Progenitor cell of endocrine pancreas (in vitro differentiated cells): Measurements from ENCODE around the gene PRKCE. TPM values are rescaled to one million over a fixed set of nuclear protein-coding genes. Genes with fewer than 3 reads are reported as not detected.

Experiments
- DNase-seq: peaks from one replicate; pipeline ENCODE4 v3.0.0; 2021; ENCODE audit warnings: low spot score; ENCODE audit not compliant: unreplicated experiment
- H3K27ac Mint-ChIP-seq: 2 replicates; pipeline ENCODE4 v1.8.0; 2021; ENCODE audit warnings: mild to moderate bottlenecking, moderate library complexity, mixed read lengths
- H3K27me3 Mint-ChIP-seq: 2 replicates; pipeline ENCODE4 v1.8.0; 2021; ENCODE audit warnings: mixed read lengths
- H3K36me3 Mint-ChIP-seq: 2 replicates; pipeline ENCODE4 v1.8.0; 2022; ENCODE audit warnings: mixed read lengths; ENCODE audit not compliant: insufficient read depth
- H3K4me1 Mint-ChIP-seq: 2 replicates; pipeline ENCODE4 v1.8.0; 2021; ENCODE audit warnings: low read depth, mixed read lengths
- H3K4me3 Mint-ChIP-seq: 2 replicates; pipeline ENCODE4 v1.8.0; 2021; ENCODE audit warnings: low read depth, mild to moderate bottlenecking, moderate library complexity, mixed read lengths
- H3K9me3 Mint-ChIP-seq: 2 replicates; pipeline ENCODE4 v1.8.0; 2021; ENCODE audit warnings: low read depth, mixed read lengths
- total RNA-seq: library from RNA; stranded (reverse); gene quantifications from 2 replicates; pipeline ENCODE4 v1.2.1, GENCODE V29; 2021
- TF ChIP-seq, protein P1 (sequence below): fragments of 200-600 bp; sonication (generic); IDR thresholded peaks from one replicate; pipeline ENCODE4 v1.5.0; 2021; ENCODE audit warnings: antibody characterized with exemption, mild to moderate bottlenecking; ENCODE audit not compliant: unreplicated experiment

The PRKCE gene
- total RNA-seq, 1 donor from 2014 or later, result 4.2 TPM

DNA sequence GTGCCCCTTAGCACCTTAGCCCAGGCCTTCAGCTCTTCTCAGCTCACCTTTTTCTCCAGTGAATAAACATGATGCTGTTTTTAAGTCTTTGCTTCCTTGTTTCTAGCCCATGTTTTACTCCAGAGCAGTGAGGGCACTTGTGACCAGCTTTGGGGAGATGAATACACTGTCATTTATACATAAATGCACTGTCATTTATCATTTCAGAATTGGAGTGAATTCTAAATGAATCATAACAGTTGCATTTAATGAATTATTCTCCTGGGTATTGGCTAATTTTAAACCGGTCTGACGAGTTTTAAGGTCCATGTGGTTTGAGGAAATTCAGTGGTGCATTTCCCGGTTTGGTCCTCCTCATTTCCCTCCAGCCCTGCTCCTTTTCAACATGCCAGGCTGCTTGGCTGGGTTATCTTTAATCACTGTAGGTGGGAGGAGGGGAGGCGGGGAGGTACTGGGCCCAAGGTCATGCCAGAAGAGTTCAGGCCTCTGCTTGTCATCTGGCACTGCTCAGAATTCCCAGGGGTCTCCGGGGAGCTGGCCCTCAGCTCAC, 23.9 kb downstream of the PRKCE start:
- TF ChIP-seq, protein P1, sequence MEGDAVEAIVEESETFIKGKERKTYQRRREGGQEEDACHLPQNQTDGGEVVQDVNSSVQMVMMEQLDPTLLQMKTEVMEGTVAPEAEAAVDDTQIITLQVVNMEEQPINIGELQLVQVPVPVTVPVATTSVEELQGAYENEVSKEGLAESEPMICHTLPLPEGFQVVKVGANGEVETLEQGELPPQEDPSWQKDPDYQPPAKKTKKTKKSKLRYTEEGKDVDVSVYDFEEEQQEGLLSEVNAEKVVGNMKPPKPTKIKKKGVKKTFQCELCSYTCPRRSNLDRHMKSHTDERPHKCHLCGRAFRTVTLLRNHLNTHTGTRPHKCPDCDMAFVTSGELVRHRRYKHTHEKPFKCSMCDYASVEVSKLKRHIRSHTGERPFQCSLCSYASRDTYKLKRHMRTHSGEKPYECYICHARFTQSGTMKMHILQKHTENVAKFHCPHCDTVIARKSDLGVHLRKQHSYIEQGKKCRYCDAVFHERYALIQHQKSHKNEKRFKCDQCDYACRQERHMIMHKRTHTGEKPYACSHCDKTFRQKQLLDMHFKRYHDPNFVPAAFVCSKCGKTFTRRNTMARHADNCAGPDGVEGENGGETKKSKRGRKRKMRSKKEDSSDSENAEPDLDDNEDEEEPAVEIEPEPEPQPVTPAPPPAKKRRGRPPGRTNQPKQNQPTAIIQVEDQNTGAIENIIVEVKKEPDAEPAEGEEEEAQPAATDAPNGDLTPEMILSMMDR, result no peak
- Mint-ChIP-seq H3K27ac (no peak overlapping the region), H3K4me1 (peaks cover 13% of the 10 kb centered on the region), H3K4me3 (no peak overlapping the region), H3K36me3 (no peaks in the 10 kb centered on the region), H3K27me3 (no peaks in the 10 kb centered on the region), H3K9me3 (no peaks in the 10 kb centered on the region)
- no peak for DNase-seq

DNA sequence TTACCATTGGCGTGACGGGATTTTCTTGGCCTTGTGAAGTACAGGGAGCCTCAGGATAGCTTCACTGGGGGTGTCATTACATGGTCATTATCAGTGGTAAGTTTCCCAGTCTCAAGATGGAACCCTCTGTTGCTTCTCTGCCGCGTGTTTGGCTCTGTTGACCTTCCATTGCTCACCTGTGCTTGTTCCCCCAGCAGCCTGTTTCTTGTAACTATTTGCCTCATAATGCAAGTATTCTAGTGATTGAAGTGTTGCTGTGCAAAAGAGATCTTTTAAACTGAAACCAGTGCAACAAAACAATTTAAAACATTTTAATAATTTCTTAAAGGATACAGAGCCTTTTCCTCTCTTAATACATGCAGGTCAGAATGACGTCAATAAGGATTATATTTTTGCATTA, 24.6 kb downstream of the PRKCE start:
- Mint-ChIP-seq H3K4me1 (peaks cover 10% of the 10 kb centered on the region), H3K27ac (no peak overlapping the region), H3K4me3 (no peak overlapping the region), H3K9me3 (no peaks in the 10 kb centered on the region), H3K27me3 (no peaks in the 10 kb centered on the region), H3K36me3 (no peaks in the 10 kb centered on the region)
- DNase-seq, result no peak
- TF ChIP-seq, protein P1, result no peak

DNA sequence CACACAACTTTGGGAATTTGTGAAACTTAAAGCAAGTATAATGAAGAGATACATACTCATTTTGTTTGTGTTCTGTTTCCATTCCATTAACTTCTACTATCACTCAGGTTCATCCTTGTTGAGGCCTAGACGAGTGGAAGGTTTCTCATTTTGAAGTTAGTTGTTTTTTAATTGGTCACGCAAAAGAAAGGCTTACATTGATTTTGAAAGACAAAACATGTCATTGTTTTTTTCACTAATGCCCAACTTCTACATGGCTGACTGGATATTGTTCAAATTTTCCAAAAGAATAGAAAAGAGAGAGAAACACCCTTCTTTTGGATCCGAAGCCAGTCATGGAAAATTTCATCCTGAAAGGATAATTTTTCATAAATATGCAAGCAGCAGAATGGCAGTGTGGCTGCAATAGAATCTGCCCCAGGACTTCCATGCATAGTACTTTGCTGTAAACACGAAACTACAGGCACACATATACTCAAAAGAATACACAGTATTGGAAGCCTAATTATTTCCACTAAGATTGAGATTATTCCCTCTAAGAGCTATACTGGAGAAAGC, 27.4 kb downstream of the PRKCE start:
- Mint-ChIP-seq H3K4me1 (peaks cover 10% of the 10 kb centered on the region), H3K4me3 (no peak overlapping the region), H3K36me3 (no peaks in the 10 kb centered on the region), H3K27me3 (peaks cover 5% of the 10 kb centered on the region), H3K9me3 (no peaks in the 10 kb centered on the region), H3K27ac (no peak overlapping the region)
- DNase-seq, result no peak
- TF ChIP-seq, protein P1, result no peak

DNA sequence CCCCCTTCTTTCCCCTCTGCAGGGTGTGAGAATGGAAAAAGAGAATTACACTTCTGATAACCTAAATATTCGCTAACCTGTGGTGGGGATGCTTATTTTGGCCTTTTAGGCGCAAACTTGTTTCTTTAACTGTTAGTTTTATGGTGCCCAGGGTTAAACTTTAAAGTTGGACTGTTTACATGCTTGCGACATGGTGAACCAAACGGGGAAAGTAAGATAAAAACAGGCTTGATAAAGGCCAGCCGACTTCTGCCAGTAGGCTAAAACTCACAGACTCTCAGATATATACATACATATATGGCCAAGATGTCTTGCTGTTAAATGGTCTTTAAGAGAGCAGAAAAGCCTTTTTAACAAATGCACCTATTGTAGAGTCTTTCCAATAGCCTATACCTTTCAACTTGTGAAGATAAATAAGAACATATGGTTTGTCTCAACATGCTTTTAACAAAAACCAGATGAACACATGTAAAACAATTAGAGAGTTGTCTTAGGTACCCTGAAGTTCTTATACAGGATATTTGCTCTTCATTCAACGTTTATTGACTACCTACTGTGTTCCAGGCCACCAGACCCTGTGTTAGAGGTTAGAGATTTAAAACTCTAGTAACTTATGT, 29.0 kb downstream of the PRKCE start:
- H3K36me3 Mint-ChIP-seq, result no peaks in the 10 kb centered on the region
- H3K9me3 Mint-ChIP-seq, result no peaks in the 10 kb centered on the region
- H3K27me3 Mint-ChIP-seq, result peaks cover 5% of the 10 kb centered on the region
- H3K27ac Mint-ChIP-seq, result no peak overlapping the region
- peaks cover 4% of the 10 kb centered on the region for H3K4me1 Mint-ChIP-seq
- DNase-seq, result no peak
- H3K4me3 Mint-ChIP-seq, result no peak overlapping the region
- TF ChIP-seq, protein P1, result no peak

DNA sequence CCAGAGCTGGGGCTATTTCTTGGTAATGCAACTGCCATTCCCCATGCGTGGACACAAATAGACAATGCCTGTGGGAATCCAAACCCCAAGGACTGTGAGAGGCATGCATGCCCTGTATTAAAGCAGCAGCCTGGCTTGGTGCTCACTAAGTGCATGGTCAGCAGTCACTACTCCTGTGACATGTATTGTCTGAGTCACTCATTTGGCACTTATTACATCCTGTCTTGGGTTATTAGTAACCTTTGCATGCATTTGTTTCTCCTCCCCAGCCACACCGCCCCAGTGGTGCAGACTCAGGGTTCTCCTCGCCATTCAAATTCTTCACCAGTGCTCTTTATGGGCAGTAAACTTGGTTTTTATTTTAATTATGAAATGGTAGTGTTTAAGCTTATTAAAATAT, 30.2 kb downstream of the PRKCE start:
- Mint-ChIP-seq H3K9me3 (no peaks in the 10 kb centered on the region), H3K36me3 (no peaks in the 10 kb centered on the region), H3K27me3 (peaks cover 5% of the 10 kb centered on the region), H3K4me3 (no peak overlapping the region), H3K27ac (no peak overlapping the region), H3K4me1 (peaks cover 2% of the 10 kb centered on the region)
- TF ChIP-seq, protein P1, result no peak
- no peak for DNase-seq
